Astrocyte (in vitro differentiated cells and primary cell): Measurements from ENCODE around the gene CTCF.

Source experiments
- EZH2 ChIP-seq: IDR thresholded peaks from 2 replicates; pipeline ENCODE4 v1.6.1; 2012; ENCODE audit warnings: mild to moderate bottlenecking, low read length, inconsistent platforms; ENCODE audit not compliant: insufficient read depth
- TF ChIP-seq, protein P1 (sequence below): IDR thresholded peaks from 2 replicates; pipeline ENCODE4 v1.5.1; 2011; ENCODE audit warnings: low read depth, mild to moderate bottlenecking, inconsistent platforms, low read length, moderate library complexity; ENCODE audit not compliant: insufficient read depth

DNA sequence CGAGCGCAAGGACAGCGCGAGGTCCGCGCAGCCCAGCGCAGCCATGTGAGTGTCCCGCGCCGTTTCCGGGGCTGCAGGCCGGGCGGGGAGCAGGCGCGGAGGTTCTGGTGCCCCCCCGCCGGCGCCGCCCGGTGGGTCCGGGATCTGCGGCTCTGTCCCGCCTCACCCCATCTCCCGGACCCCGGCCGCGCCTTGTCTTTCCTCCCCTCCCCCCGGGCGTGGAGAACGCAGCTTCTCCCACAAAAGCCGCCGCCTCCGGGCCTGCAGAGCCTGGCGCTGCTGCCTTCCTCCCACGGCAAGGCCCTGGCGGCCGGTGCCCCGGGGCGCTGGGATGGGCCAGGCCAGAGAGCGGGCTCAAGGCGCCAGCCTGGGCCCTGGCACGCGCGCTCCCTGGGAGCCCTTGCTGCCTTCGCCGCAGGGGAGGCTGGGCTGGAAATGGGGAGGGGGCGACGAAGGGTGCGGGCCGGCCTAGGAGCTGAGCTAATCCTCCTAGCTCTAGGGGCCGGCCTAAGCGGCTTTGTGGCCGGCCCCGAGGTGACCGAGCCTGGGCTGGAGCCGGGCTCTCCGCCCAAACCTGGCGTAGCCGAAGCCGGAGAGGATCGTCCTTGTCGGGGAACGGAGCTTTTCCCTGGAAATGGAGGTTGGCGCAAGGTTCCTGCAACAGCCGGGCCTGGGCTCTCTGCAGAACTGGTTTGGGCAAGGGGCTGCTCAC lies 33.3 kb upstream of the CTCF start:
- TF ChIP-seq, protein P1, sequence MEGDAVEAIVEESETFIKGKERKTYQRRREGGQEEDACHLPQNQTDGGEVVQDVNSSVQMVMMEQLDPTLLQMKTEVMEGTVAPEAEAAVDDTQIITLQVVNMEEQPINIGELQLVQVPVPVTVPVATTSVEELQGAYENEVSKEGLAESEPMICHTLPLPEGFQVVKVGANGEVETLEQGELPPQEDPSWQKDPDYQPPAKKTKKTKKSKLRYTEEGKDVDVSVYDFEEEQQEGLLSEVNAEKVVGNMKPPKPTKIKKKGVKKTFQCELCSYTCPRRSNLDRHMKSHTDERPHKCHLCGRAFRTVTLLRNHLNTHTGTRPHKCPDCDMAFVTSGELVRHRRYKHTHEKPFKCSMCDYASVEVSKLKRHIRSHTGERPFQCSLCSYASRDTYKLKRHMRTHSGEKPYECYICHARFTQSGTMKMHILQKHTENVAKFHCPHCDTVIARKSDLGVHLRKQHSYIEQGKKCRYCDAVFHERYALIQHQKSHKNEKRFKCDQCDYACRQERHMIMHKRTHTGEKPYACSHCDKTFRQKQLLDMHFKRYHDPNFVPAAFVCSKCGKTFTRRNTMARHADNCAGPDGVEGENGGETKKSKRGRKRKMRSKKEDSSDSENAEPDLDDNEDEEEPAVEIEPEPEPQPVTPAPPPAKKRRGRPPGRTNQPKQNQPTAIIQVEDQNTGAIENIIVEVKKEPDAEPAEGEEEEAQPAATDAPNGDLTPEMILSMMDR = no peak
- no peak for TF ChIP-seq EZH2
